H9 (cell line): ENCODE measurements around the gene NOD1. TPM values are rescaled to one million over a fixed set of nuclear protein-coding genes. Genes with fewer than 3 reads are reported as not detected.

Experiments
- DNase-seq: peaks from one replicate; pipeline ENCODE4 v3.0.0-alpha.2; 2017
- H2AFZ ChIP-seq: one replicate; pipeline ENCODE4 v1.6.1; 2013; ENCODE audit warnings: mild to moderate bottlenecking, low read length, control low read depth, moderate library complexity
- H2AK5ac ChIP-seq: 2 replicates; pipeline ENCODE4 v1.6.1; 2013; ENCODE audit warnings: low read length, control low read depth, mixed read lengths; ENCODE audit not compliant: insufficient read length
- H2BK120ac ChIP-seq: one replicate; pipeline ENCODE4 v1.6.1; 2013; ENCODE audit warnings: low read depth, mild to moderate bottlenecking, low read length, control low read depth, inconsistent platforms; ENCODE audit not compliant: poor library complexity, severe bottlenecking
- H2BK12ac ChIP-seq: 2 replicates; pipeline ENCODE4 v1.6.1; 2013; ENCODE audit warnings: low read length, control low read depth, mixed read lengths, low read depth; ENCODE audit not compliant: insufficient read length
- H2BK15ac ChIP-seq: 2 replicates; pipeline ENCODE4 v1.6.1; 2013; ENCODE audit warnings: low read depth, low read length, control low read depth
- H2BK20ac ChIP-seq: one replicate; pipeline ENCODE4 v1.6.1; 2013; ENCODE audit warnings: low read depth, mild to moderate bottlenecking, low read length, control low read depth, inconsistent platforms; ENCODE audit not compliant: poor library complexity, severe bottlenecking
- H2BK5ac ChIP-seq: 2 replicates; pipeline ENCODE4 v1.6.1; 2013; ENCODE audit warnings: low read length, control low read depth, mixed read lengths; ENCODE audit not compliant: insufficient read length
- H3K14ac ChIP-seq: 2 replicates; pipeline ENCODE4 v1.6.1; 2013; ENCODE audit warnings: low read length, control low read depth; ENCODE audit not compliant: insufficient read depth
- H3K18ac ChIP-seq: 2 replicates; pipeline ENCODE4 v1.6.1; 2013; ENCODE audit warnings: low read depth, mild to moderate bottlenecking, mixed read lengths, low read length, control low read depth; ENCODE audit not compliant: insufficient read length
- H3K23ac ChIP-seq: 2 replicates; pipeline ENCODE4 v1.6.1; 2013; ENCODE audit warnings: low read length, control low read depth, mixed read lengths, low read depth; ENCODE audit not compliant: insufficient read length
- H3K23me2 ChIP-seq: 2 replicates; pipeline ENCODE4 v1.6.1; 2013; ENCODE audit warnings: low read depth, mild to moderate bottlenecking, mixed read lengths, low read length, control low read depth; ENCODE audit not compliant: insufficient read length, poor library complexity, severe bottlenecking
- H3K27ac ChIP-seq: 2 replicates; pipeline ENCODE4 v1.5.1; 2013; ENCODE audit warnings: low read length, control low read depth, mixed read lengths, low read depth; ENCODE audit not compliant: insufficient read length
- H3K27me3 ChIP-seq: 2 replicates; pipeline ENCODE4 v1.6.1; 2013; ENCODE audit warnings: low read length, control low read depth, inconsistent platforms; ENCODE audit not compliant: insufficient read depth
- H3K4ac ChIP-seq: 2 replicates; pipeline ENCODE4 v1.6.1; 2013; ENCODE audit warnings: low read depth, mild to moderate bottlenecking, control low read depth, inconsistent platforms, low read length, moderate library complexity
- H3K4me1 ChIP-seq: 2 replicates; pipeline ENCODE4 v1.6.1; 2013; ENCODE audit warnings: low read length, control low read depth, inconsistent platforms; ENCODE audit not compliant: insufficient read depth
- H3K4me2 ChIP-seq: 2 replicates; pipeline ENCODE4 v1.6.1; 2013; ENCODE audit warnings: low read length, control low read depth, mixed read lengths; ENCODE audit not compliant: insufficient read length, insufficient read depth
- H3K56ac ChIP-seq: 2 replicates; pipeline ENCODE4 v1.6.1; 2013; ENCODE audit warnings: low read depth, mild to moderate bottlenecking, mixed read lengths, low read length, control low read depth; ENCODE audit not compliant: insufficient read length
- H3K79me1 ChIP-seq: 2 replicates; pipeline ENCODE4 v1.6.1; 2013; ENCODE audit warnings: low read depth, mild to moderate bottlenecking, moderate library complexity, low read length, control low read depth, inconsistent platforms; ENCODE audit not compliant: insufficient read depth, poor library complexity, severe bottlenecking
- H3K79me2 ChIP-seq: 2 replicates; pipeline ENCODE4 v1.6.1; 2013; ENCODE audit warnings: low read length, control low read depth, inconsistent platforms; ENCODE audit not compliant: insufficient read depth
- H3K9ac ChIP-seq: 2 replicates; pipeline ENCODE4 v1.6.1; 2013; ENCODE audit warnings: low read length, control low read depth, mixed read lengths; ENCODE audit not compliant: insufficient read length; ENCODE audit errors: extremely low read depth
- H3K9me3 ChIP-seq: one replicate; pipeline ENCODE4 v1.6.1; 2013; ENCODE audit warnings: low read depth, low read length, inconsistent platforms; ENCODE audit not compliant: control insufficient read depth
- H3T11ph ChIP-seq: one replicate; pipeline ENCODE4 v1.6.1; 2013; ENCODE audit warnings: mild to moderate bottlenecking, low read length, control low read depth, inconsistent platforms
- H4K20me1 ChIP-seq: one replicate; pipeline ENCODE4 v1.6.1; 2013; ENCODE audit not compliant: control insufficient read depth, insufficient read length, insufficient read depth
- H4K5ac ChIP-seq: 2 replicates; pipeline ENCODE4 v1.6.1; 2013; ENCODE audit warnings: low read depth, mild to moderate bottlenecking, mixed read lengths, low read length, control low read depth; ENCODE audit not compliant: insufficient read length
- H4K8ac ChIP-seq: replicated peaks from 2 replicates; pipeline ENCODE4 v1.6.1; 2013; ENCODE audit warnings: low read length, control low read depth, mixed read lengths, low read depth; ENCODE audit not compliant: insufficient read length
- H4K91ac ChIP-seq: 2 replicates; pipeline ENCODE4 v1.6.1; 2013; ENCODE audit warnings: low read depth, mild to moderate bottlenecking, moderate library complexity, mixed read lengths, low read length, control low read depth; ENCODE audit not compliant: insufficient read length
- H3K27ac Mint-ChIP-seq, 3 experiments: 2 replicates in 2 of 3; 3 replicates in 1 of 3; pipeline ENCODE4 v1.8.0; 2020 to 2021; ENCODE audit warnings: mixed read lengths in 3 of 3, mild to moderate bottlenecking in 1 of 3, moderate library complexity in 1 of 3
- H3K27me3 Mint-ChIP-seq: 2 replicates; pipeline ENCODE4 v1.8.0; 2021; ENCODE audit warnings: low read depth, mild to moderate bottlenecking, moderate library complexity, mixed read lengths
- H3K36me3 Mint-ChIP-seq, 3 experiments: 2 replicates in 2 of 3; 3 replicates in 1 of 3; pipeline ENCODE4 v1.8.0; 2020 to 2021; ENCODE audit warnings: low read depth in 3 of 3, mixed read lengths in 3 of 3; ENCODE audit not compliant: insufficient read depth in 1 of 3
- H3K4me1 Mint-ChIP-seq, 2 experiments: 2 replicates each; pipeline ENCODE4 v1.8.0; 2020; ENCODE audit warnings: mixed read lengths in 2 of 2
- H3K4me3 Mint-ChIP-seq, 2 experiments: 2 replicates in 1 of 2; 3 replicates in 1 of 2; pipeline ENCODE4 v1.8.0; 2020 to 2021; ENCODE audit warnings: mild to moderate bottlenecking in 2 of 2, mixed read lengths in 2 of 2, moderate library complexity in 1 of 2
- H3K9me3 Mint-ChIP-seq, 2 experiments: 2 replicates in 1 of 2; 3 replicates in 1 of 2; pipeline ENCODE4 v1.8.0; 2020; ENCODE audit warnings: mild to moderate bottlenecking in 2 of 2, mixed read lengths in 2 of 2, moderate library complexity in 1 of 2
- CTCF ChIP-seq: fragments of 200-600 bp; sonication (generic); conservative IDR thresholded peaks from 3 replicates; pipeline ENCODE4 v1.8.0; 2021; ENCODE audit warnings: antibody characterized with exemption, mild to moderate bottlenecking
- WGBS: extraction: QIAGEN DNeasy Blood & Tissue Kit; methylation state at CpG from one replicate; pipeline ENCODE4 v1.1.7; 2013; ENCODE audit warnings: missing lambda C conversion rate, low lambda C conversion rate, mixed read lengths; ENCODE audit not compliant: insufficient read length; ENCODE audit errors: extremely low coverage; 5-methylcytosine and 5-hydroxymethylcytosine counted together
- total RNA-seq: library from RNA; stranded (reverse); gene quantifications from 2 replicates; pipeline ENCODE4 v1.2.1, GENCODE V29; 2021

The NOD1 gene
- total RNA-seq, 1 experiment from 2014 or later = 5.3 TPM

- Histone ChIP-seq H3K27ac (no peak overlapping the region), H3K9me3 (no peaks in the 10 kb centered on the region), H3K18ac (no peak overlapping the region), H3K27me3 (no peaks in the 10 kb centered on the region), H3K23me2 (no peaks in the 10 kb centered on the region), H3K4ac (no peak overlapping the region), H3K79me2 (no peaks in the 10 kb centered on the region), H2BK20ac (no peak overlapping the region), H3K23ac (no peak overlapping the region), H3K9ac (no peak overlapping the region), H2BK12ac (no peak overlapping the region), H2BK120ac (no peak overlapping the region), H2BK5ac (no peak overlapping the region), H4K20me1 (no peaks in the 10 kb centered on the region), H4K8ac (no peak overlapping the region), H3K4me1 (no peaks in the 10 kb centered on the region; the same call in 1 of the 2 replicates), H4K5ac (no peak overlapping the region), H3K56ac (no peak overlapping the region), H3K4me2 (no peak overlapping the region), H3K14ac (no peak overlapping the region), H2AK5ac (no peak overlapping the region), H3T11ph (no peak overlapping the region), H4K91ac (no peak overlapping the region), H2BK15ac (no peak overlapping the region), H3K79me1 (no peaks in the 10 kb centered on the region), H2AFZ (no peak overlapping the region)
- no peak for DNase-seq
- H3K4me1 Mint-ChIP-seq = peaks cover 8 to 11% of the 10 kb centered on the region in 2 experiments
- no peak overlapping the region for H3K27ac Mint-ChIP-seq
- H3K27me3 Mint-ChIP-seq = 0 out of 2 replicates have a peak, but pooled peaks cover 2% of the 10 kb centered on the region
- H3K9me3 Mint-ChIP-seq = no peaks in the 10 kb centered on the region
- WGBS = no CpG with 5 or more reads among the region's 2 CpGs
- no peak overlapping the region for H3K4me3 Mint-ChIP-seq
- no peaks in the 10 kb centered on the region for H3K36me3 Mint-ChIP-seq
- no peak for TF ChIP-seq CTCF
Observed at GRCh38 chr7:30515761-30516160, 37.2 kb upstream of the NOD1 start.
